SK-N-SH treated with all-trans-retinoic acid at 6 μM for 48 hours (cell line): ENCODE results near the gene HSFX1.
"Not testable (repeated sequence)": the region's sequence is repeated elsewhere in the genome, so short reads cannot be mapped to it uniquely, and the experiment has no call there.

Experiments used
- ARNTL ChIP-seq: fragments of 450-650 bp; formaldehyde crosslinking; IDR thresholded peaks from 2 replicates; pipeline ENCODE4 v1.5.0; 2020; ENCODE audit warnings: low read depth, mild to moderate bottlenecking, moderate library complexity, borderline replicate concordance
- ESRRG ChIP-seq: fragments of 250-450 bp; sonication (Bioruptor Pico); IDR thresholded peaks from 2 replicates; pipeline ENCODE4 v1.6.1; 2021; ENCODE audit warnings: mild to moderate bottlenecking
- PATZ1 ChIP-seq: fragments of 250-450 bp; sonication (Bioruptor Pico); IDR thresholded peaks from 2 replicates; pipeline ENCODE4 v1.8.0; 2020; ENCODE audit warnings: mild to moderate bottlenecking, moderate library complexity, borderline replicate concordance
- ZC3H10 ChIP-seq: fragments of 250-450 bp; sonication (Bioruptor Pico); IDR thresholded peaks from 2 replicates; pipeline ENCODE4 v1.5.1; 2021; ENCODE audit warnings: mild to moderate bottlenecking, moderate library complexity
- ZNF70 ChIP-seq: fragments of 450-650 bp; formaldehyde crosslinking; IDR thresholded peaks from 2 replicates; pipeline ENCODE4 v1.5.0; 2020; ENCODE audit warnings: mild to moderate bottlenecking, moderate library complexity
- ZNF8 ChIP-seq: fragments of 450-650 bp; formaldehyde crosslinking; IDR thresholded peaks from 2 replicates; pipeline ENCODE4 v1.5.0; 2020; ENCODE audit warnings: mild to moderate bottlenecking, moderate library complexity

- not testable (repeated sequence) for TF ChIP-seq PATZ1 (CRISPR knock-in tag); ZNF8 (CRISPR knock-in tag); ESRRG (CRISPR knock-in tag); ZNF70 (CRISPR knock-in tag); ZC3H10; ARNTL
Observed at GRCh38 chrX:149777999-149778398, 4.1 kb downstream of the HSFX1 start.
